Upper lobe of left lung (tissue), 6 donors: Measurements from ENCODE around the gene RNF26. TPM values are rescaled to one million over a fixed set of nuclear protein-coding genes. Genes with fewer than 3 reads are reported as not detected.

Source experiments
- ATAC-seq, 2 donors: fragments of 200-7000 bp; cut with Tn5 transposase; one replicate each; pipeline ENCODE4 v1.9.1; 2022; ENCODE audit warnings: mild to moderate bottlenecking in 2 of 2, moderate library complexity in 2 of 2; ENCODE audit not compliant: low FRiP score in 2 of 2
- DNase-seq, 2 donors: peaks; one replicate each; pipeline ENCODE4 v3.0.0-alpha.2; 2019 to 2020
- H3K27ac ChIP-seq, 4 donors: fragments of 200-600 bp; sonication (generic); one replicate each; pipeline ENCODE4 v1.5.1; 2016 to 2019
- H3K27me3 ChIP-seq, 4 donors: fragments of 200-600 bp; sonication (generic); one replicate each; pipeline ENCODE4 v1.5.1; 2017 to 2019
- H3K36me3 ChIP-seq, 4 donors: fragments of 200-600 bp; sonication (generic); one replicate each; pipeline ENCODE4 v1.5.1; 2016 to 2019
- H3K4me1 ChIP-seq, 4 donors: fragments of 200-600 bp; sonication (generic); one replicate each; pipeline ENCODE4 v1.5.1; 2018 to 2019
- H3K4me3 ChIP-seq, 4 donors: fragments of 200-600 bp; sonication (generic); one replicate each; pipeline ENCODE4 v1.5.1; 2017 to 2019; ENCODE audit warnings: mild to moderate bottlenecking in 2 of 4, moderate library complexity in 1 of 4
- H3K9me3 ChIP-seq, 4 donors: fragments of 200-600 bp; sonication (generic); one replicate each; pipeline ENCODE4 v1.5.1; 2018 to 2019
- EP300 ChIP-seq, 4 donors: sonication (generic); formaldehyde crosslinking; IDR thresholded peaks; one replicate each; pipeline ENCODE4 v1.5.1; 2017; ENCODE audit warnings: antibody characterized with exemption in 4 of 4, control low read depth in 2 of 4
- POLR2A ChIP-seq, 4 donors: fragments of 450-650 bp; IDR thresholded peaks; one replicate each; pipeline ENCODE4 v1.5.1; 2016 to 2017; ENCODE audit warnings: antibody characterized with exemption in 4 of 4, mild to moderate bottlenecking in 2 of 4
- POLR2AphosphoS5 ChIP-seq, 2 donors: sonication (generic); formaldehyde crosslinking; IDR thresholded peaks; one replicate each; pipeline ENCODE4 v1.5.1; 2017; ENCODE audit warnings: antibody characterized with exemption in 2 of 2
- WGBS, 2 donors: methylation state at CpG; one replicate each; pipeline ENCODE4 v1.1.5; 2017 to 2018; 5-methylcytosine and 5-hydroxymethylcytosine counted together
- total RNA-seq, 6 donors: library from RNA; depleted of rRNA in 4 of 6; stranded (reverse); fragments of >200 nt in 4 of 6; gene quantifications; one replicate each; pipeline versions ENCODE4 v1.1.0 to v1.2.1, GENCODE V29; 2016 to 2021
- TF ChIP-seq, protein P1 (sequence below), 6 experiments: fragments of 450-650 bp in 4 of 6; fragments of 200-600 bp in 2 of 6; sonication (generic) in 2 of 6; IDR thresholded peaks; one replicate each; pipeline ENCODE4 v1.5.1; 2016 to 2019; ENCODE audit warnings: antibody characterized with exemption in 6 of 6
- donor health status: DM: no; HTN: no; CAD: no; lungs with moderate emphysema.
- donor health status: DM: no; HTN: yes; CAD: no; lungs with severe emphysema.

The RNF26 gene
- 10 to 100 TPM in 5 of 6 donors, 1 to 10 TPM in 1; 5.2 to 25.5 (median 14.8) TPM for total RNA-seq

GRCh38 chr11:119334174-119334930, at the start of gene RNF26:
RNF26 (plus strand) TSS chr11:119334527; CDS start chr11:119335123, 596 bp downstream.
- peak; percentile 94 to 96 for ATAC-seq
- H3K4me1 ChIP-seq, result peaks cover 26 to 54% (median 31%) of the 10 kb centered on the region in 4 donors

DNA sequence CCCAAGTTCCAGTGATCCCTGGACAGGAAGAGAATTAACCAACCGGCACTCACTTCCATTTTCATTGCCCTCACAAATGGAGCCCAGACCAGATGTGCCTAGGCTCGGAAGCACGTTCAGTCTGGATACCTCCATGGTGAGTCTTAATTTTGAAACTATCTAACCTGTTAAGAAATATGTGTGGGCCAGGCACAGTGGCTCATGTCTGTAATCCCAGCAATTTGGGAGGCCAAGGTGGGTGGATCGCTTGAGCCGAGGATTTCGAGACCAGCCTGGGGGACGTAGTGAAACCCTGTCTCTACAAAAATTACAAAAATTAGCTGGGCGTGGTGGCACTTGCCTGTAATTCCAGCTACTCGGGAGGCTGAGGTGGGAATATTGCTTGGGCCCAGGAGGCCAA, 48.9 kb upstream of the RNF26 start:
- ATAC-seq, result no peak
- DNase-seq, result no peak
- Histone ChIP-seq H3K36me3 (peaks cover 0 to 47% (median 28%) of the 10 kb centered on the region in 4 donors), H3K27me3 (no peaks in the 10 kb centered on the region), H3K27ac (no peak overlapping the region), H3K4me1 (no peaks in the 10 kb centered on the region), H3K4me3 (no peak overlapping the region), H3K9me3 (no peaks in the 10 kb centered on the region)
- 97% methylated on average over 9 of the region's 9 CpGs for WGBS, 2 donors
- TF ChIP-seq, protein P1, sequence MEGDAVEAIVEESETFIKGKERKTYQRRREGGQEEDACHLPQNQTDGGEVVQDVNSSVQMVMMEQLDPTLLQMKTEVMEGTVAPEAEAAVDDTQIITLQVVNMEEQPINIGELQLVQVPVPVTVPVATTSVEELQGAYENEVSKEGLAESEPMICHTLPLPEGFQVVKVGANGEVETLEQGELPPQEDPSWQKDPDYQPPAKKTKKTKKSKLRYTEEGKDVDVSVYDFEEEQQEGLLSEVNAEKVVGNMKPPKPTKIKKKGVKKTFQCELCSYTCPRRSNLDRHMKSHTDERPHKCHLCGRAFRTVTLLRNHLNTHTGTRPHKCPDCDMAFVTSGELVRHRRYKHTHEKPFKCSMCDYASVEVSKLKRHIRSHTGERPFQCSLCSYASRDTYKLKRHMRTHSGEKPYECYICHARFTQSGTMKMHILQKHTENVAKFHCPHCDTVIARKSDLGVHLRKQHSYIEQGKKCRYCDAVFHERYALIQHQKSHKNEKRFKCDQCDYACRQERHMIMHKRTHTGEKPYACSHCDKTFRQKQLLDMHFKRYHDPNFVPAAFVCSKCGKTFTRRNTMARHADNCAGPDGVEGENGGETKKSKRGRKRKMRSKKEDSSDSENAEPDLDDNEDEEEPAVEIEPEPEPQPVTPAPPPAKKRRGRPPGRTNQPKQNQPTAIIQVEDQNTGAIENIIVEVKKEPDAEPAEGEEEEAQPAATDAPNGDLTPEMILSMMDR (IDR thresholded peaks at IDR 0.05), result no peak
- TF ChIP-seq POLR2AphosphoS5 (IDR thresholded peaks at IDR 0.05), result no peak
- no peak for TF ChIP-seq EP300 (IDR thresholded peaks at IDR 0.05)
- TF ChIP-seq POLR2A (IDR thresholded peaks at IDR 0.05), result no peak

More at GRCh38 chr11:119334174-119334930, at the start of gene RNF26:
- Histone ChIP-seq H3K9me3 (no peaks in the 10 kb centered on the region), H3K27me3 (peaks cover 0 to 2% (median under 1%) of the 10 kb centered on the region in 4 donors), H3K36me3 (peaks cover 0 to 6% (median 1%) of the 10 kb centered on the region in 4 donors), H3K4me3 (peak within 1 kb of the TSS; percentile 83 to 99 (median 87)), H3K27ac (peak within 1 kb of the TSS; percentile 84 to 90 (median 86))
- TF ChIP-seq POLR2A (IDR thresholded peaks at IDR 0.05), result peak in 3 of 4 donors; percentile 65 to 78 (median 77)
- TF ChIP-seq POLR2AphosphoS5 (IDR thresholded peaks at IDR 0.05), result peak; percentile 81 to 89
- TF ChIP-seq, protein P1 (IDR thresholded peaks at IDR 0.05), result no peak
- WGBS, 2 donors, result 0% methylated on average over 29 to 31 of the region's 54 CpGs
- DNase-seq, result peak; percentile 90 to 96

- H3K27ac ChIP-seq, result no peak overlapping the region
- no peak for DNase-seq
- H3K27me3 ChIP-seq, result no peaks in the 10 kb centered on the region
- peaks cover 0 to 7% (median 3%) of the 10 kb centered on the region in 4 donors for H3K9me3 ChIP-seq
- no peak for TF ChIP-seq POLR2AphosphoS5 (IDR thresholded peaks at IDR 0.05)
- no peak for TF ChIP-seq POLR2A (IDR thresholded peaks at IDR 0.05)
- no peak for TF ChIP-seq EP300 (IDR thresholded peaks at IDR 0.05)
- TF ChIP-seq, protein P1 (IDR thresholded peaks at IDR 0.05), result no peak
- H3K36me3 ChIP-seq, result peaks cover 0 to 54% (median 30%) of the 10 kb centered on the region in 4 donors
- no peak overlapping the region for H3K4me3 ChIP-seq
- 83 to 92% methylated on average over 3 of the region's 3 CpGs for WGBS, 2 donors
- H3K4me1 ChIP-seq, result no peaks in the 10 kb centered on the region
- ATAC-seq, result no peak
Observed at GRCh38 chr11:119288219-119288618, 46.1 kb upstream of the RNF26 start.

DNA sequence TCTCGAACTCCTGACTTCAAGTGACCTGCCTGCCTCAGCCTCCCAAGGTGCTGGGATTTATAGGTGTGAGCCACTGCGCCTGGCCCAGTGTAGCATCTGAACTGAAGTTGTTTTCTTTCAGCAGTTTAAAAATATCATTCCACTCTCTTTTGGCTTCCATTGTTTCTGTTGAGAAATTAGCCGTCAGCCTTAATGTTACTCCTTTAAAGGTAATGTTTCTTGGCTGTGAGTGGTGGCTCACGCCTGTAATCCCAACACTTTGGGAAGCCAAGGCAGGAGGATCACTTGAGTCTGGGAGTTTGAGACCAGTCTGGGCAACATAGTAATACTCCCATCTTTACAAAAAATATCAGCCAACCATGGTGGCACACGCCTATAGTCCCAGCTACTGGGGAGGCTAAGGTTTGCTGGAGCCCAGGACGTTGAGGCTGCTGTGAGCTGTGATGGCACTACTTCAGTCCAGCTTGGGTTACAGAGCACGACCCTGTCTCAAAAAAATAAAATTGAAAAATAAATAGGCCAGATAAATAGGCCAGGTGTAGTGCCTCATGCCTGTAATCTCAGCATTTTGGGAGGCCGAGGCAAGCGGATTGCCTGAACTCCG, 43.3 kb upstream of the RNF26 start:
- DNase-seq (no peak), ATAC-seq (no peak)
- no peak overlapping the region for H3K4me3 ChIP-seq
- 98 to 99% methylated on average over 10 of the region's 10 CpGs for WGBS, 2 donors
- TF ChIP-seq POLR2AphosphoS5 (IDR thresholded peaks at IDR 0.05) (no peak), POLR2A (IDR thresholded peaks at IDR 0.05) (no peak)
- H3K36me3 ChIP-seq, result peaks cover 0 to 46% (median 21%) of the 10 kb centered on the region in 4 donors
- H3K4me1 ChIP-seq, result no peaks in the 10 kb centered on the region
- peaks cover 0 to 7% (median 3%) of the 10 kb centered on the region in 4 donors for H3K9me3 ChIP-seq
- H3K27ac ChIP-seq, result no peak overlapping the region
- H3K27me3 ChIP-seq, result no peaks in the 10 kb centered on the region

DNA sequence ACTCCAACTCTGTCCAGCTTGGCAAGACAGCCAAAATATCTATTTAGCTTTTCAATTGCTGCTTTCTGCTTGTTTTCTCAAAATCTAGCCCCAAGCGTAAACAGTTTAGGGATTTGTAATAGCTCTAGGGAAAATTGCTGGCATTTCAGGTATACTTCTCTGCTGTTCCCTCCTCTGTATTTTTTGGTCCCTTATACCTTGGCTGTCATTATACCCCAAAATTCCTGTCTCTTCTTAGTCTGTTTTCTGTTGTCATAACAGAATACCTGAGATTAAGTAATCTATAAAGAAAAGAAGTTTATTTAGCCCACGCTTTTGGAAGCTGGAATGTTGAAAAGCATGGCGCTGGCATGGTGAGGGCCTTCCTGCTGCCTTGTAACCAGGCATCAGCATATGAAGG, 40.9 kb upstream of the RNF26 start:
- ATAC-seq, result no peak
- no peaks in the 10 kb centered on the region for H3K27me3 ChIP-seq
- no peak for TF ChIP-seq EP300 (IDR thresholded peaks at IDR 0.05)
- TF ChIP-seq, protein P1 (IDR thresholded peaks at IDR 0.05), result no peak
- TF ChIP-seq POLR2AphosphoS5 (IDR thresholded peaks at IDR 0.05), result no peak
- no peak for TF ChIP-seq POLR2A (IDR thresholded peaks at IDR 0.05)
- peaks cover 0 to 7% (median 3%) of the 10 kb centered on the region in 4 donors for H3K9me3 ChIP-seq
- H3K27ac ChIP-seq, result no peak overlapping the region
- H3K36me3 ChIP-seq, result peaks cover 3 to 41% (median 23%) of the 10 kb centered on the region in 4 donors
- 95 to 97% methylated on average over 3 of the region's 3 CpGs for WGBS, 2 donors
- no peaks in the 10 kb centered on the region for H3K4me1 ChIP-seq
- DNase-seq, result no peak
- no peak overlapping the region for H3K4me3 ChIP-seq
